Tibial nerve (tissue), 4 donors: ENCODE results near the gene OR10A2. TPM values are rescaled to one million over a fixed set of nuclear protein-coding genes. Genes with fewer than 3 reads are reported as not detected.

Source experiments
- DNase-seq, 2 donors: peaks; one replicate each; pipeline ENCODE4 v3.0.0-alpha.2; 2019; ENCODE audit warnings: low spot score in 2 of 2
- H3K27ac ChIP-seq, 4 donors: fragments of 200-600 bp; sonication (generic) in 3 of 4; one replicate each; pipeline ENCODE4 v1.5.1; 2017 to 2019; ENCODE audit warnings: mild to moderate bottlenecking in 1 of 4
- H3K27me3 ChIP-seq, 2 donors: fragments of 200-600 bp; sonication (generic) in 1 of 2; one replicate each; pipeline versions ENCODE4 v1.5.1 to v1.6.0; 2017 to 2019
- H3K36me3 ChIP-seq, 3 donors: fragments of 200-600 bp; sonication (generic); one replicate each; pipeline ENCODE4 v1.5.1; 2018 to 2019
- H3K4me1 ChIP-seq, 4 donors: fragments of 200-600 bp; sonication (generic) in 3 of 4; one replicate each; pipeline ENCODE4 v1.5.1; 2017 to 2019
- H3K4me3 ChIP-seq, 4 donors: fragments of 200-600 bp; sonication (generic) in 3 of 4; one replicate each; pipeline ENCODE4 v1.5.1; 2017 to 2019; ENCODE audit warnings: mild to moderate bottlenecking in 1 of 4, moderate library complexity in 1 of 4
- H3K9me3 ChIP-seq, 4 donors: fragments of 200-600 bp; sonication (generic) in 3 of 4; one replicate each; pipeline ENCODE4 v1.5.1; 2017 to 2019
- EP300 ChIP-seq, 2 donors: sonication (generic); formaldehyde crosslinking; IDR thresholded peaks; one replicate each; pipeline ENCODE4 v1.6.1; 2017; ENCODE audit warnings: antibody characterized with exemption in 2 of 2, mild to moderate bottlenecking in 1 of 2
- POLR2A ChIP-seq, 2 donors: fragments of 450-650 bp; IDR thresholded peaks; one replicate each; pipeline ENCODE4 v1.6.1; 2017; ENCODE audit warnings: antibody characterized with exemption in 2 of 2, mild to moderate bottlenecking in 2 of 2, moderate library complexity in 2 of 2
- WGBS, 2 donors: methylation state at CpG; one replicate each; pipeline ENCODE4 v1.1.5; 2018; 5-methylcytosine and 5-hydroxymethylcytosine counted together
- total RNA-seq, 4 donors: library from RNA; depleted of rRNA; stranded (reverse); fragments of >200 nt; gene quantifications; one replicate each; pipeline ENCODE4 v1.1.0, GENCODE V29; 2016
- TF ChIP-seq, protein P1 (sequence below), 5 experiments: fragments of 200-600 bp in 3 of 5; fragments of 450-650 bp in 2 of 5; sonication (generic) in 3 of 5; IDR thresholded peaks; one replicate each; pipeline ENCODE4 v1.5.1; 2016 to 2019; ENCODE audit warnings: antibody characterized with exemption in 5 of 5, mild to moderate bottlenecking in 3 of 5, moderate library complexity in 2 of 5

The OR10A2 gene
- total RNA-seq, 4 donors from 2014 or later = not detected

DNA sequence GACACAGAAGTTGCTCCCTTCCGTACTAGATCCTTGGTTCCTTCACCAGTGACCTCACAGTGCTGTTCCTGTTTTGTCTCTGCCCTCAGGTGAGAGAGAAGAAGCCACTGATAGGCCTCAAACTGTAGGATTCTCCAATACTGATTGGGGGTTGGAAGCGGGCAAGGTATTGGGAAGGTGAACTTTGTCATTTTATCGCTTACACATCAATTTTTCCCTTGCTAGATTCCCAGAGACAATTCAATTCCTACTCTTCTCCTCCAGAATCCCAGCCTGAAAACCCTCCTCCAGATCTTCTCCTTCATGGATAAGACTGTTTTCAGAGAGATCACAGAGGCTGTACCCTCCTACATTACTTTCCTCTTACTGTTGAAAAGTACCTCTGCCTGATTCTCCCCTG lies 48.5 kb downstream of the OR10A2 start:
- WGBS, 2 donors = 89 to 93% methylated on average over 3 of the region's 3 CpGs
- Histone ChIP-seq H3K27ac (no peak overlapping the region), H3K36me3 (no peaks in the 10 kb centered on the region), H3K4me1 (peaks cover 0 to 7% (median 0%) of the 10 kb centered on the region in 4 donors), H3K4me3 (no peak overlapping the region), H3K9me3 (no peaks in the 10 kb centered on the region), H3K27me3 (no peaks in the 10 kb centered on the region)
- TF ChIP-seq, protein P1, sequence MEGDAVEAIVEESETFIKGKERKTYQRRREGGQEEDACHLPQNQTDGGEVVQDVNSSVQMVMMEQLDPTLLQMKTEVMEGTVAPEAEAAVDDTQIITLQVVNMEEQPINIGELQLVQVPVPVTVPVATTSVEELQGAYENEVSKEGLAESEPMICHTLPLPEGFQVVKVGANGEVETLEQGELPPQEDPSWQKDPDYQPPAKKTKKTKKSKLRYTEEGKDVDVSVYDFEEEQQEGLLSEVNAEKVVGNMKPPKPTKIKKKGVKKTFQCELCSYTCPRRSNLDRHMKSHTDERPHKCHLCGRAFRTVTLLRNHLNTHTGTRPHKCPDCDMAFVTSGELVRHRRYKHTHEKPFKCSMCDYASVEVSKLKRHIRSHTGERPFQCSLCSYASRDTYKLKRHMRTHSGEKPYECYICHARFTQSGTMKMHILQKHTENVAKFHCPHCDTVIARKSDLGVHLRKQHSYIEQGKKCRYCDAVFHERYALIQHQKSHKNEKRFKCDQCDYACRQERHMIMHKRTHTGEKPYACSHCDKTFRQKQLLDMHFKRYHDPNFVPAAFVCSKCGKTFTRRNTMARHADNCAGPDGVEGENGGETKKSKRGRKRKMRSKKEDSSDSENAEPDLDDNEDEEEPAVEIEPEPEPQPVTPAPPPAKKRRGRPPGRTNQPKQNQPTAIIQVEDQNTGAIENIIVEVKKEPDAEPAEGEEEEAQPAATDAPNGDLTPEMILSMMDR (IDR thresholded peaks at IDR 0.05) = no peak
- TF ChIP-seq POLR2A (IDR thresholded peaks at IDR 0.05) (no peak), EP300 (IDR thresholded peaks at IDR 0.05) (no peak)
- no peak for DNase-seq

DNA sequence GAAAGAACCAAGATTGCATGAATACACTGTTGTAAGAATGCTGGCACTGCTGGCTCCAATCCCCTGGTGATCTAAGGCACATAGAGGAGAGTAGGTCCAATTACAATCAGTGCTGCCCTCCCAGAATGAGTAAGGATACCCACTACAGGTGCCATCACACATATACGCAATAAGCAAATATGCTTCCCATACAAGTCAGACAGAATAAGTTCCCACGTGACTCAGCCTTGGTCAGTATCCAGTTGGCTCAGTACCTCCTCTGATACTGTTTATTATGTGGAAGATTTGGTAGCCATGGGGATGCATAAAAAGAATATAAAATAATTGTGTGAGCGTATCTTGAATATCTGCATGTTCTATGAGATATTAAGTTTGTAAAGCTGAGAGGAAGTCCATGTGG lies 49.1 kb downstream of the OR10A2 start:
- no peak overlapping the region for H3K27ac ChIP-seq
- DNase-seq = no peak
- no peaks in the 10 kb centered on the region for H3K9me3 ChIP-seq
- TF ChIP-seq, protein P1 (IDR thresholded peaks at IDR 0.05) = no peak
- TF ChIP-seq EP300 (IDR thresholded peaks at IDR 0.05) (no peak), POLR2A (IDR thresholded peaks at IDR 0.05) (no peak)
- no peaks in the 10 kb centered on the region for H3K27me3 ChIP-seq
- peaks cover 0 to 7% (median 0%) of the 10 kb centered on the region in 4 donors for H3K4me1 ChIP-seq
- H3K4me3 ChIP-seq = no peak overlapping the region
- H3K36me3 ChIP-seq = no peaks in the 10 kb centered on the region
- 54% methylated on average over 3 of the region's 3 CpGs for WGBS, 2 donors

DNA sequence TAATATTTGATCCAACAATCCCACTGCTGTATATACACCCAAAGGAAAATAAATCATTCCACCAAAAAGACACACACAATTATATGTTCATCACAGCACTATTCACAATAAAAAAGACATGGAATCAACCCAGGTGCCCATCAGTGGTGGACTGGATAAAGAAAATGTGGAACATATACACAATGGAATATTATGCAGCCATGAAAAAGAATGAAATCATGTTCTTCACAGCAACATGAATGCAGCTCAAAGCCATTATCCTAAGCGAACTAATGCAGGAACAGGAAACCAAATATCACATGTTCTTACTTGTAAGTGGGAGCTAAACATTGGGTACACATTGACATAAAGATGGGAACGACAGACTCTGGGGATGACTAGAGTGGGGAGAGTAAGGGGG lies 56.8 kb downstream of the OR10A2 start:
- no peaks in the 10 kb centered on the region for H3K9me3 ChIP-seq
- no peak overlapping the region for H3K4me3 ChIP-seq
- H3K4me1 ChIP-seq = no peaks in the 10 kb centered on the region
- DNase-seq = no peak
- no peaks in the 10 kb centered on the region for H3K36me3 ChIP-seq
- no peaks in the 10 kb centered on the region for H3K27me3 ChIP-seq
- H3K27ac ChIP-seq = no peak overlapping the region
- TF ChIP-seq POLR2A (IDR thresholded peaks at IDR 0.05) = no peak
- no peak for TF ChIP-seq EP300 (IDR thresholded peaks at IDR 0.05)
- TF ChIP-seq, protein P1 (IDR thresholded peaks at IDR 0.05) = no peak
- WGBS, 2 donors = 39 to 44% methylated on average over 2 of the region's 2 CpGs

DNA sequence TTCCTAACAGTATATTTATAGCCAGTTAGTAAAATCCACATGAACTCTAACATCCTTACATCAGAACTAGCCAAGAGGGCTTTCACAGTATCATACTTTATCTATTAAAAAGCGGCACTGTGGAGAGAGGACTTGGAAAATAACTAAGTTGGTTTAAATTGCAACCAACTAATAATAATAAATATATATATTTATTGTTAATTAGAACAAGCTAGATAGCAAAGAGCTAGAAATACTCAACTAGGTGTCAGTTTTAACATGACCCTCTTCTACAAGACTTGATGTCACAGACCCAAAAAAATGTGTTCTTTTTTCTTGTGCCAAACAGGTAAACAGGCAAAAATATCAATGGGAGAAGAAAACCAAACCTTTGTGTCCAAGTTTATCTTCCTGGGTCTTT lies 57.8 kb downstream of the OR10A2 start, which contains the start of gene OR2D3:
Gene OR2D3, plus strand, starts transcription at position 301 of the 400 bp plus-strand sequence. Its CDS starts 0 bp downstream, at position 301.
- H3K27me3 ChIP-seq = no peaks in the 10 kb centered on the region
- 96 to 98% methylated on average over 1 of the region's 1 CpG for WGBS, 2 donors
- no peak within 1 kb of the TSS for H3K27ac ChIP-seq
- H3K36me3 ChIP-seq = no peaks in the 10 kb centered on the region
- TF ChIP-seq EP300 (IDR thresholded peaks at IDR 0.05) (no peak), POLR2A (IDR thresholded peaks at IDR 0.05) (no peak)
- TF ChIP-seq, protein P1 (IDR thresholded peaks at IDR 0.05) = no peak
- no peaks in the 10 kb centered on the region for H3K9me3 ChIP-seq
- DNase-seq = no peak
- no peak within 1 kb of the TSS for H3K4me3 ChIP-seq
- no peaks in the 10 kb centered on the region for H3K4me1 ChIP-seq

Other genes with a start within 250 kb of the OR10A2 start
- 10 to 100 TPM; 45.6 to 81.3 (median 58.0) TPM for gene TPP1, start 243.6 kb upstream of the OR10A2 start, total RNA-seq
- 10 to 100 TPM; 12.6 to 27.8 (median 20.1) TPM for gene DCHS1, start 207.2 kb upstream of the OR10A2 start, total RNA-seq
- gene MRPL17, start 179.7 kb upstream of the OR10A2 start, total RNA-seq = 10 to 100 TPM; 17.3 to 24.6 (median 21.6) TPM
- under 1 TPM in 2 of 4 donors, not detected in 2; 0.22 to 0.90 TPM for gene OR2AG2, start 91.1 kb upstream of the OR10A2 start, total RNA-seq
- gene OR2AG1, start 80.0 kb upstream of the OR10A2 start, total RNA-seq = not detected
- under 1 TPM in 1 of 4 donors, not detected in 3; 0.60 TPM for gene OR6A2, start 63.4 kb upstream of the OR10A2 start, total RNA-seq
- gene OR10A5, start 17.4 kb upstream of the OR10A2 start, total RNA-seq = not detected
- gene OR10A4, start 13.6 kb downstream of the OR10A2 start, total RNA-seq = not detected
- not detected for gene OR2D2, start 29.4 kb downstream of the OR10A2 start, total RNA-seq
- gene OR2D3, start 57.9 kb downstream of the OR10A2 start, total RNA-seq = not detected
- 1 to 10 TPM in 2 of 4 donors, under 1 TPM in 2; 0.20 to 2.6 (median 1.1) TPM for gene ZNF215, start 63.4 kb downstream of the OR10A2 start, total RNA-seq
- 1 to 10 TPM; 4.8 to 7.2 (median 5.9) TPM for gene ZNF214, start 157.3 kb downstream of the OR10A2 start, total RNA-seq
- gene NLRP14, start 157.4 kb downstream of the OR10A2 start, total RNA-seq = 1 to 10 TPM in 1 of 4 donors, under 1 TPM in 2, not detected in 1; 0.30 to 1.3 (median 0.59) TPM
- 1 to 10 TPM in 1 of 4 donors, not detected in 3; 3.5 TPM for gene RBMXL2, start 225.9 kb downstream of the OR10A2 start, total RNA-seq